Epithelial cell of esophagus (primary cell): Measurements from ENCODE around the gene TUBGCP4.

ENCODE experiments used
- DNase-seq: peaks from one replicate; pipeline ENCODE4 v3.0.0; 2010; ENCODE audit warnings: low read depth
- H3K4me3 ChIP-seq: 2 replicates; pipeline ENCODE4 v1.5.1; 2011; ENCODE audit warnings: mild to moderate bottlenecking, low read length, control low read depth
- CTCF ChIP-seq: IDR thresholded peaks from 2 replicates; pipeline ENCODE4 v1.5.1; 2011; ENCODE audit warnings: low read depth, mild to moderate bottlenecking, low read length, control low read depth, inconsistent platforms; ENCODE audit not compliant: insufficient read depth; ENCODE audit errors: missing control alignments

TUBGCP4 gene

GRCh38 chr15:43436395-43436794 lies 65.5 kb downstream of the TUBGCP4 start:
- no peak for TF ChIP-seq CTCF
- no peak overlapping the region for H3K4me3 ChIP-seq
- DNase-seq: no peak

- no peak for DNase-seq
- H3K4me3 ChIP-seq: no peak overlapping the region
- no peak for TF ChIP-seq CTCF
These were observed 68.4 kb downstream of the TUBGCP4 start for GRCh38 chr15:43439268-43439667.

- peak; percentile 63 for TF ChIP-seq CTCF
- peak; percentile 98 for DNase-seq
- no peak overlapping the region for H3K4me3 ChIP-seq
These were observed 69.9 kb downstream of the TUBGCP4 start for GRCh38 chr15:43440721-43441281.

- H3K4me3 ChIP-seq: no peak overlapping the region
- no peak for TF ChIP-seq CTCF
- DNase-seq: peak; percentile 19
These were observed 70.4 kb downstream of the TUBGCP4 start for GRCh38 chr15:43441316-43441715.

- DNase-seq: no peak
- TF ChIP-seq CTCF: no peak
- H3K4me3 ChIP-seq: no peak overlapping the region
These were observed 75.4 kb downstream of the TUBGCP4 start for GRCh38 chr15:43446344-43446743.

GRCh38 chr15:43449981-43450380 lies 79.1 kb downstream of the TUBGCP4 start:
- no peak overlapping the region for H3K4me3 ChIP-seq
- no peak for DNase-seq
- no peak for TF ChIP-seq CTCF
